ENCODE data around the gene PGM2L1. TPM values are rescaled to one million over a fixed set of nuclear protein-coding genes. Genes with fewer than 3 reads are reported as not detected.
A peak's percentile ranks its signal among the peaks of the same experiment; 100 is the strongest.

PGM2L1 gene
- total and polyA plus RNA-seq, 9 donors: 1.0 to 6.2 (median 2.1) TPM

- intact Hi-C loops (cut with DNase I): no loop called here
These were observed 68.0 kb downstream of the PGM2L1 start for GRCh38 chr11:74330075-74330858.

GRCh38 chr11:74327076-74327475 is 71.2 kb downstream of the PGM2L1 start:
- Histone ChIP-seq H3K27me3 (no peaks in the 10 kb centered on the region), H3K27ac (no peak overlapping the region), H3K4me1 (ENCODE audit: insufficient read depth) (peaks cover 14% of the 10 kb centered on the region), H3K36me3 (no peaks in the 10 kb centered on the region), H3K9me3 (no peaks in the 10 kb centered on the region), H3K4me3 (no peak overlapping the region)
- intact Hi-C loops (cut with DNase I): no loop called here
- WGBS, 3 donors: 89 to 96% (median 95%) methylated on average over 1 of the region's 1 CpG
- no peak for DNase-seq
- TF ChIP-seq POLR2A (IDR thresholded peaks at IDR 0.05) (no peak), CTCF (IDR thresholded peaks at IDR 0.05) (no peak), EP300 (IDR thresholded peaks at IDR 0.05) (no peak)

More at GRCh38 chr11:74330075-74330858, 68.0 kb downstream of the PGM2L1 start:
- no peak overlapping the region for H3K4me3 ChIP-seq
- H3K9me3 ChIP-seq: no peaks in the 10 kb centered on the region
- DNase-seq: no peak
- peaks cover 10% of the 10 kb centered on the region for H3K4me1 ChIP-seq (ENCODE audit: insufficient read depth)
- no peak for TF ChIP-seq POLR2A (IDR thresholded peaks at IDR 0.05)
- no peak for TF ChIP-seq CTCF (IDR thresholded peaks at IDR 0.05)
- TF ChIP-seq EP300 (IDR thresholded peaks at IDR 0.05): no peak
- no peak overlapping the region for H3K27ac ChIP-seq
- H3K36me3 ChIP-seq: no peaks in the 10 kb centered on the region
- H3K27me3 ChIP-seq: no peaks in the 10 kb centered on the region

- intact Hi-C loops (cut with DNase I): no loop called here
- TF ChIP-seq EP300 (IDR thresholded peaks at IDR 0.05): no peak
- TF ChIP-seq CTCF (IDR thresholded peaks at IDR 0.05): no peak
- no peak for TF ChIP-seq POLR2A (IDR thresholded peaks at IDR 0.05)
- 75 to 87% (median 80%) methylated on average over 5 of the region's 5 CpGs for WGBS, 3 donors
- Histone ChIP-seq H3K9me3 (no peaks in the 10 kb centered on the region), H3K36me3 (no peaks in the 10 kb centered on the region), H3K4me1 (ENCODE audit: insufficient read depth) (peaks cover 14% of the 10 kb centered on the region), H3K27me3 (no peaks in the 10 kb centered on the region), H3K27ac (no peak overlapping the region), H3K4me3 (no peak overlapping the region)
- DNase-seq: no peak
These were observed 71.6 kb downstream of the PGM2L1 start for GRCh38 chr11:74326665-74327064.

GRCh38 chr11:74325649-74326645 is 72.3 kb downstream of the PGM2L1 start:
- WGBS, 3 donors: 26 to 34% (median 30%) methylated on average over 7 of the region's 7 CpGs
- Histone ChIP-seq H3K36me3 (no peaks in the 10 kb centered on the region), H3K9me3 (no peaks in the 10 kb centered on the region), H3K4me1 (ENCODE audit: insufficient read depth) (peaks cover 14% of the 10 kb centered on the region), H3K27me3 (no peaks in the 10 kb centered on the region), H3K4me3 (no peak overlapping the region), H3K27ac (no peak overlapping the region)
- no peak for TF ChIP-seq CTCF (IDR thresholded peaks at IDR 0.05)
- DNase-seq: peak; percentile 69 to 78 (median 74)
- intact Hi-C loops (cut with DNase I): no loop called here

Data from ovary (tissue), 9 donors.